HEK293 (cell line): ENCODE results near the gene EIF4B.
A peak's percentile ranks its signal among the peaks of the same experiment; 100 is the strongest.

Experiments
- BCL11A ChIP-seq: fragments of 450-650 bp; formaldehyde crosslinking; IDR thresholded peaks from 2 replicates; pipeline ENCODE4 v1.5.1; 2016; ENCODE audit warnings: low read depth, missing biosample characterization, missing genetic modification characterization
- KLF1 ChIP-seq: fragments of 450-650 bp; formaldehyde crosslinking; IDR thresholded peaks from 2 replicates; pipeline ENCODE4 v1.5.1; 2016; ENCODE audit warnings: missing biosample characterization, missing genetic modification characterization
- KLF16 ChIP-seq: fragments of 450-650 bp; formaldehyde crosslinking; IDR thresholded peaks from 2 replicates; pipeline ENCODE4 v1.5.1; 2017; ENCODE audit warnings: missing biosample characterization, missing genetic modification characterization
- MZF1 ChIP-seq: fragments of 450-650 bp; formaldehyde crosslinking; IDR thresholded peaks from 2 replicates; pipeline ENCODE4 v1.5.1; 2017; ENCODE audit warnings: missing biosample characterization, missing genetic modification characterization, borderline replicate concordance
- OSR2 ChIP-seq: fragments of 450-650 bp; formaldehyde crosslinking; IDR thresholded peaks from 2 replicates; pipeline ENCODE4 v1.5.1; 2016; ENCODE audit warnings: missing biosample characterization, missing genetic modification characterization
- ZBTB48 ChIP-seq: fragments of 450-650 bp; formaldehyde crosslinking; IDR thresholded peaks from 2 replicates; pipeline ENCODE4 v1.5.1; 2016; ENCODE audit warnings: missing biosample characterization, missing genetic modification characterization
- ZNF146 ChIP-seq: fragments of 450-650 bp; formaldehyde crosslinking; IDR thresholded peaks from 2 replicates; pipeline ENCODE4 v1.5.1; 2016; ENCODE audit warnings: missing biosample characterization, missing genetic modification characterization
- ZNF155 ChIP-seq: fragments of 450-650 bp; formaldehyde crosslinking; IDR thresholded peaks from 2 replicates; pipeline ENCODE4 v1.5.1; 2016; ENCODE audit warnings: missing biosample characterization, missing genetic modification characterization
- ZNF169 ChIP-seq: fragments of 450-650 bp; formaldehyde crosslinking; IDR thresholded peaks from 2 replicates; pipeline ENCODE4 v1.5.1; 2016; ENCODE audit warnings: missing biosample characterization, missing genetic modification characterization
- ZNF184 ChIP-seq: fragments of 450-650 bp; IDR thresholded peaks from 2 replicates; pipeline ENCODE4 v1.5.1; 2018; ENCODE audit warnings: missing biosample characterization, mild to moderate bottlenecking, missing genetic modification characterization
- ZNF19 ChIP-seq: fragments of 450-650 bp; formaldehyde crosslinking; IDR thresholded peaks from 2 replicates; pipeline ENCODE4; 2016; ENCODE audit warnings: missing biosample characterization, missing genetic modification characterization, low read depth
- ZNF324 ChIP-seq: fragments of 450-650 bp; formaldehyde crosslinking; IDR thresholded peaks from 2 replicates; pipeline ENCODE4 v1.5.1; 2016; ENCODE audit warnings: missing biosample characterization, missing genetic modification characterization
- ZNF37A ChIP-seq: fragments of 450-650 bp; IDR thresholded peaks from 2 replicates; pipeline ENCODE4 v1.5.1; 2018; ENCODE audit warnings: missing biosample characterization, missing genetic modification characterization
- ZNF394 ChIP-seq: fragments of 450-650 bp; formaldehyde crosslinking; IDR thresholded peaks from 2 replicates; pipeline ENCODE4 v1.5.1; 2016; ENCODE audit warnings: missing biosample characterization, missing genetic modification characterization, mild to moderate bottlenecking, moderate library complexity, borderline replicate concordance
- ZNF416 ChIP-seq: fragments of 450-650 bp; formaldehyde crosslinking; IDR thresholded peaks from 2 replicates; pipeline ENCODE4 v1.5.1; 2016; ENCODE audit warnings: missing biosample characterization, missing genetic modification characterization
- ZNF423 ChIP-seq: fragments of 450-650 bp; formaldehyde crosslinking; IDR thresholded peaks from 2 replicates; pipeline ENCODE4 v1.5.1; 2016; ENCODE audit warnings: missing biosample characterization, missing genetic modification characterization
- ZNF530 ChIP-seq: fragments of 450-650 bp; formaldehyde crosslinking; IDR thresholded peaks from 2 replicates; pipeline ENCODE4 v1.5.1; 2016; ENCODE audit warnings: low read depth, missing biosample characterization, missing genetic modification characterization
- ZNF560 ChIP-seq: fragments of 450-650 bp; formaldehyde crosslinking; IDR thresholded peaks from 2 replicates; pipeline ENCODE4 v1.5.1; 2017; ENCODE audit warnings: missing biosample characterization, missing genetic modification characterization, borderline replicate concordance
- ZNF623 ChIP-seq: fragments of 450-650 bp; formaldehyde crosslinking; IDR thresholded peaks from 2 replicates; pipeline ENCODE4 v1.5.1; 2016; ENCODE audit warnings: missing biosample characterization, missing genetic modification characterization
- ZNF670 ChIP-seq: fragments of 450-650 bp; formaldehyde crosslinking; IDR thresholded peaks from 2 replicates; pipeline ENCODE4 v1.5.1; 2016; ENCODE audit warnings: missing biosample characterization, missing genetic modification characterization, low read depth
- ZNF747 ChIP-seq: fragments of 450-650 bp; formaldehyde crosslinking; IDR thresholded peaks from 2 replicates; pipeline ENCODE4 v1.5.1; 2016; ENCODE audit warnings: missing biosample characterization, missing genetic modification characterization
- ZSCAN23 ChIP-seq: fragments of 450-650 bp; formaldehyde crosslinking; IDR thresholded peaks from 2 replicates; pipeline ENCODE4 v1.5.1; 2016; ENCODE audit warnings: missing biosample characterization, missing genetic modification characterization
- TF ChIP-seq, protein P1 (sequence below): fragments of 450-650 bp; IDR thresholded peaks from 2 replicates; pipeline ENCODE4 v1.5.1; 2018; ENCODE audit warnings: missing biosample characterization, mild to moderate bottlenecking, missing genetic modification characterization
- TF ChIP-seq, protein P2 (sequence below): fragments of 450-650 bp; formaldehyde crosslinking; IDR thresholded peaks from 2 replicates; pipeline ENCODE4 v1.5.1; 2016; ENCODE audit warnings: missing biosample characterization, missing genetic modification characterization
- TF ChIP-seq, protein P3 (sequence below): fragments of 450-650 bp; formaldehyde crosslinking; IDR thresholded peaks from 2 replicates; pipeline ENCODE4 v1.5.1; 2016; ENCODE audit warnings: missing biosample characterization, missing genetic modification characterization
- TF ChIP-seq, protein P4 (sequence below): fragments of 450-650 bp; formaldehyde crosslinking; IDR thresholded peaks from 2 replicates; pipeline ENCODE4 v1.5.1; 2016; ENCODE audit warnings: missing biosample characterization, missing genetic modification characterization, low read depth
- TF ChIP-seq, protein P5 (sequence below): fragments of 450-650 bp; formaldehyde crosslinking; IDR thresholded peaks from 2 replicates; pipeline ENCODE4 v1.5.1; 2016; ENCODE audit warnings: missing biosample characterization, missing genetic modification characterization
- TF ChIP-seq, protein P6 (sequence below): fragments of 450-650 bp; formaldehyde crosslinking; IDR thresholded peaks from 2 replicates; pipeline ENCODE4 v1.5.0; 2017; ENCODE audit warnings: missing biosample characterization, missing genetic modification characterization, borderline replicate concordance

The EIF4B gene

DNA sequence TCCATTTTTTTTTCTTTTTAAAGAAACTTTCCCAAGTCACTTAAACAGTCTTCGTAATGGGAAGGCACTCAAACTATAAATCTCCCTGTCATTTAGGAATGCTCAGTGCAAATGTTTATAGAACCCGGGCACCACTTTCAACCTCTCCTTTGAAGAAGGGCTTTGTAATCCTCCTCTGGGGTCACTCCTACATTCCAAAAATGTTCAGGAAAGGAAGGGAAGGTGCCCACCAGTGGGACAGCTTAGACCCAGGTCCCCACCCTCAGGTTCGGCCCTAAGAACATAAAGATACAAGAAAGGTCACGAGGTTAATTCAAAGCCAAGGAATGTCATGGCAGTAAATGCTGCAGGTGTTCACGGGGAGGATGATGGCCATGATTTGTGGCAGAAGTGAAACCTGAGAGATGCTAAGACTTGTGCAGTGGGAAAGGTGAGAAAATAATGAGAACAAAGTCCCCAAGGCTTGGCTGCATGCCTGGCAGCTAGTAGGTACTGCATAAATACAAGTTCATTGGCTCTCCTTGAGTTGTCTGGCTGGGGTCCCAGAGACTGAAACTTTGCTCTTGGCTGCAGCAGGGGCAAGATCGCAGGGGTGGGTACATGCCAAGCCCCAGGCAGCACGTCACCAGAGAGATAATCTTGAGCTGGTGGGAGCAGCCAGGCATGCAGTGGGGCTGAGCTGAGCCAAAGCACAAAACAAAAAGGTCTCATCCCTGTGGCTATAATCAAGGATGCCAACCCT lies 36.3 kb upstream of the EIF4B start (continued):
- peak; percentile 25; the same call in 1 of the 2 replicates for TF ChIP-seq KLF1 (tag by site-specific recombination)
- no peak for TF ChIP-seq ZNF324 (tag by site-specific recombination)
- TF ChIP-seq, protein P1, sequence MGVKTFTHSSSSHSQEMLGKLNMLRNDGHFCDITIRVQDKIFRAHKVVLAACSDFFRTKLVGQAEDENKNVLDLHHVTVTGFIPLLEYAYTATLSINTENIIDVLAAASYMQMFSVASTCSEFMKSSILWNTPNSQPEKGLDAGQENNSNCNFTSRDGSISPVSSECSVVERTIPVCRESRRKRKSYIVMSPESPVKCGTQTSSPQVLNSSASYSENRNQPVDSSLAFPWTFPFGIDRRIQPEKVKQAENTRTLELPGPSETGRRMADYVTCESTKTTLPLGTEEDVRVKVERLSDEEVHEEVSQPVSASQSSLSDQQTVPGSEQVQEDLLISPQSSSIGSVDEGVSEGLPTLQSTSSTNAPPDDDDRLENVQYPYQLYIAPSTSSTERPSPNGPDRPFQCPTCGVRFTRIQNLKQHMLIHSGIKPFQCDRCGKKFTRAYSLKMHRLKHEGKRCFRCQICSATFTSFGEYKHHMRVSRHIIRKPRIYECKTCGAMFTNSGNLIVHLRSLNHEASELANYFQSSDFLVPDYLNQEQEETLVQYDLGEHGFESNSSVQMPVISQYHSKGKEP (tag by site-specific recombination): peak; percentile 63
- peak; percentile 62; the same call in 1 of the 2 replicates for TF ChIP-seq BCL11A (tag by site-specific recombination)
- no peak for TF ChIP-seq ZNF560 (tag by site-specific recombination)
- TF ChIP-seq ZSCAN23 (tag by site-specific recombination): no peak
- no peak for TF ChIP-seq ZNF747 (tag by site-specific recombination)
- no peak for TF ChIP-seq KLF16 (tag by site-specific recombination)
- TF ChIP-seq ZNF670 (tag by site-specific recombination): no peak
- no peak for TF ChIP-seq ZNF37A (tag by site-specific recombination)
- TF ChIP-seq, protein P2, sequence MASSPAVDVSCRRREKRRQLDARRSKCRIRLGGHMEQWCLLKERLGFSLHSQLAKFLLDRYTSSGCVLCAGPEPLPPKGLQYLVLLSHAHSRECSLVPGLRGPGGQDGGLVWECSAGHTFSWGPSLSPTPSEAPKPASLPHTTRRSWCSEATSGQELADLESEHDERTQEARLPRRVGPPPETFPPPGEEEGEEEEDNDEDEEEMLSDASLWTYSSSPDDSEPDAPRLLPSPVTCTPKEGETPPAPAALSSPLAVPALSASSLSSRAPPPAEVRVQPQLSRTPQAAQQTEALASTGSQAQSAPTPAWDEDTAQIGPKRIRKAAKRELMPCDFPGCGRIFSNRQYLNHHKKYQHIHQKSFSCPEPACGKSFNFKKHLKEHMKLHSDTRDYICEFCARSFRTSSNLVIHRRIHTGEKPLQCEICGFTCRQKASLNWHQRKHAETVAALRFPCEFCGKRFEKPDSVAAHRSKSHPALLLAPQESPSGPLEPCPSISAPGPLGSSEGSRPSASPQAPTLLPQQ (tag by site-specific recombination): no peak
- TF ChIP-seq ZNF155 (tag by site-specific recombination): no peak
- TF ChIP-seq, protein P3, sequence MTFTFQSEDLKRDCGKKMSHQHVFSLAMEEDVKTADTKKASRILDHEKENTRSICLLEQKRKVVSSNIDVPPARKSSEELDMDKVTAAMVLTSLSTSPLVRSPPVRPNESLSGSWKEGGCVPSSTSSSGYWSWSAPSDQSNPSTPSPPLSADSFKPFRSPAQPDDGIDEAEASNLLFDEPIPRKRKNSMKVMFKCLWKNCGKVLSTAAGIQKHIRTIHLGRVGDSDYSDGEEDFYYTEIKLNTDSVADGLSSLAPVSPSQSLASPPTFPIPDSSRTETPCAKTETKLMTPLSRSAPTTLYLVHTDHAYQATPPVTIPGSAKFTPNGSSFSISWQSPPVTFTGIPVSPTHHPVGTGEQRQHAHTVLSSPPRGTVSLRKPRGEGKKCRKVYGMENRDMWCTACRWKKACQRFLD (tag by site-specific recombination): no peak
- no peak for TF ChIP-seq ZNF394 (tag by site-specific recombination)
- no peak for TF ChIP-seq OSR2 (tag by site-specific recombination)
- peak; percentile 71 for TF ChIP-seq ZBTB48 (tag by site-specific recombination)
- TF ChIP-seq, protein P4, sequence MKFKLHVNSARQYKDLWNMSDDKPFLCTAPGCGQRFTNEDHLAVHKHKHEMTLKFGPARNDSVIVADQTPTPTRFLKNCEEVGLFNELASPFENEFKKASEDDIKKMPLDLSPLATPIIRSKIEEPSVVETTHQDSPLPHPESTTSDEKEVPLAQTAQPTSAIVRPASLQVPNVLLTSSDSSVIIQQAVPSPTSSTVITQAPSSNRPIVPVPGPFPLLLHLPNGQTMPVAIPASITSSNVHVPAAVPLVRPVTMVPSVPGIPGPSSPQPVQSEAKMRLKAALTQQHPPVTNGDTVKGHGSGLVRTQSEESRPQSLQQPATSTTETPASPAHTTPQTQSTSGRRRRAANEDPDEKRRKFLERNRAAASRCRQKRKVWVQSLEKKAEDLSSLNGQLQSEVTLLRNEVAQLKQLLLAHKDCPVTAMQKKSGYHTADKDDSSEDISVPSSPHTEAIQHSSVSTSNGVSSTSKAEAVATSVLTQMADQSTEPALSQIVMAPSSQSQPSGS (tag by site-specific recombination): no peak
- TF ChIP-seq, protein P5, sequence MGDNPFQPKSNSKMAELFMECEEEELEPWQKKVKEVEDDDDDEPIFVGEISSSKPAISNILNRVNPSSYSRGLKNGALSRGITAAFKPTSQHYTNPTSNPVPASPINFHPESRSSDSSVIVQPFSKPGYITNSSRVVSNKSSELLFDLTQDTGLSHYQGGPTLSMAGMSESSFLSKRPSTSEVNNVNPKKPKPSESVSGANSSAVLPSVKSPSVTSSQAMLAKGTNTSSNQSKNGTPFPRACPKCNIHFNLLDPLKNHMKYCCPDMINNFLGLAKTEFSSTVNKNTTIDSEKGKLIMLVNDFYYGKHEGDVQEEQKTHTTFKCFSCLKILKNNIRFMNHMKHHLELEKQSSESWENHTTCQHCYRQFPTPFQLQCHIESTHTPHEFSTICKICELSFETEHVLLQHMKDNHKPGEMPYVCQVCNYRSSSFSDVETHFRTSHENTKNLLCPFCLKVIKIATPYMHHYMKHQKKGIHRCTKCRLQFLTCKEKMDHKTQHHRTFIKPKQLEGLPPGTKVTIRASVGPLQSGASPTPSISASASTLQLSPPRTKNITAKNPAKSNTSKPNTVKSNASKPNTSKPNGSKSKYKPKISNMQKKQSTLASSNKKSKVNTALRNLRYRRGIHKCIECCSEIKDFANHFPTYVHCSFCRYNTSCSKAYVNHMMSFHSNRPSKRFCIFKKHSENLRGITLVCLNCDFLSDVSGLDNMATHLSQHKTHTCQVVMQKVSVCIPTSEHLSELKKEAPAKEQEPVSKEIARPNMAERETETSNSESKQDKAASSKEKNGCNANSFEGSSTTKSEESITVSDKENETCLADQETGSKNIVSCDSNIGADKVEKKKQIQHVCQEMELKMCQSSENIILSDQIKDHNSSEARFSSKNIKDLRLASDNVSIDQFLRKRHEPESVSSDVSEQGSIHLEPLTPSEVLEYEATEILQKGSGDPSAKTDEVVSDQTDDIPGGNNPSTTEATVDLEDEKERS (tag by site-specific recombination): no peak
- TF ChIP-seq ZNF169 (tag by site-specific recombination): no peak
- TF ChIP-seq ZNF146 (tag by site-specific recombination): no peak
- no peak for TF ChIP-seq ZNF184
- TF ChIP-seq, protein P6, sequence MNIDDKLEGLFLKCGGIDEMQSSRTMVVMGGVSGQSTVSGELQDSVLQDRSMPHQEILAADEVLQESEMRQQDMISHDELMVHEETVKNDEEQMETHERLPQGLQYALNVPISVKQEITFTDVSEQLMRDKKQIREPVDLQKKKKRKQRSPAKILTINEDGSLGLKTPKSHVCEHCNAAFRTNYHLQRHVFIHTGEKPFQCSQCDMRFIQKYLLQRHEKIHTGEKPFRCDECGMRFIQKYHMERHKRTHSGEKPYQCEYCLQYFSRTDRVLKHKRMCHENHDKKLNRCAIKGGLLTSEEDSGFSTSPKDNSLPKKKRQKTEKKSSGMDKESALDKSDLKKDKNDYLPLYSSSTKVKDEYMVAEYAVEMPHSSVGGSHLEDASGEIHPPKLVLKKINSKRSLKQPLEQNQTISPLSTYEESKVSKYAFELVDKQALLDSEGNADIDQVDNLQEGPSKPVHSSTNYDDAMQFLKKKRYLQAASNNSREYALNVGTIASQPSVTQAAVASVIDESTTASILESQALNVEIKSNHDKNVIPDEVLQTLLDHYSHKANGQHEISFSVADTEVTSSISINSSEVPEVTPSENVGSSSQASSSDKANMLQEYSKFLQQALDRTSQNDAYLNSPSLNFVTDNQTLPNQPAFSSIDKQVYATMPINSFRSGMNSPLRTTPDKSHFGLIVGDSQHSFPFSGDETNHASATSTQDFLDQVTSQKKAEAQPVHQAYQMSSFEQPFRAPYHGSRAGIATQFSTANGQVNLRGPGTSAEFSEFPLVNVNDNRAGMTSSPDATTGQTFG: no peak
- TF ChIP-seq ZNF423 (tag by site-specific recombination): no peak
- TF ChIP-seq ZNF623 (tag by site-specific recombination): no peak
- no peak for TF ChIP-seq ZNF19 (tag by site-specific recombination)
- TF ChIP-seq MZF1 (tag by site-specific recombination): peak; percentile 88
- TF ChIP-seq ZNF530 (tag by site-specific recombination): no peak
- no peak for TF ChIP-seq ZNF416 (tag by site-specific recombination)
